WTC11 (cell line): ENCODE data around the gene PSENEN.

Experiments
- CREM ChIP-seq: sonication (generic); formaldehyde crosslinking; IDR thresholded peaks from 2 replicates; pipeline ENCODE4 v1.8.1; 2022; ENCODE audit warnings: mild to moderate bottlenecking, missing genetic modification reagents, moderate library complexity
- FOXK1 ChIP-seq: sonication (generic); formaldehyde crosslinking; IDR thresholded peaks from 2 replicates; pipeline ENCODE4 v1.8.0; 2022; ENCODE audit warnings: mild to moderate bottlenecking, moderate library complexity, missing genetic modification reagents
- NFYB ChIP-seq: sonication (generic); formaldehyde crosslinking; conservative IDR thresholded peaks from 2 replicates; pipeline ENCODE4 v1.8.0; 2022; ENCODE audit warnings: low read depth, missing genetic modification reagents
- TCF7 ChIP-seq: sonication (generic); formaldehyde crosslinking; IDR thresholded peaks from 2 replicates; pipeline ENCODE4 v1.8.0; 2022; ENCODE audit warnings: mild to moderate bottlenecking, low read depth, missing genetic modification reagents, moderate library complexity
- ZNF396 ChIP-seq: fragments of 250-450 bp; sonication (Bioruptor Pico); IDR thresholded peaks from 2 replicates; pipeline ENCODE4 v1.8.0; 2021; ENCODE audit warnings: mild to moderate bottlenecking, moderate library complexity, borderline replicate concordance
- TF ChIP-seq, protein P1 (sequence below): fragments of 200-600 bp; IDR thresholded peaks from 2 replicates; pipeline ENCODE4 v1.8.0; 2022; ENCODE audit warnings: antibody characterized with exemption
- TF ChIP-seq, protein P2 (sequence below): sonication (generic); formaldehyde crosslinking; IDR thresholded peaks from 2 replicates; pipeline ENCODE4 v1.8.0; 2022; ENCODE audit warnings: mild to moderate bottlenecking, missing genetic modification reagents
- TF ChIP-seq, protein P3 (sequence below): sonication (generic); formaldehyde crosslinking; IDR thresholded peaks from 2 replicates; pipeline ENCODE4 v1.8.1; 2022; ENCODE audit warnings: missing genetic modification reagents, borderline replicate concordance
- TF ChIP-seq, protein P4 (sequence below): sonication (generic); formaldehyde crosslinking; IDR thresholded peaks from 2 replicates; pipeline ENCODE4 v1.8.1; 2023; ENCODE audit warnings: mild to moderate bottlenecking, missing genetic modification reagents, moderate library complexity
- TF ChIP-seq, protein P5 (sequence below): sonication (generic); formaldehyde crosslinking; conservative IDR thresholded peaks from 2 replicates; pipeline ENCODE4 v1.8.1; 2022; ENCODE audit warnings: mild to moderate bottlenecking, missing genetic modification reagents
- TF ChIP-seq, protein P6 (sequence below): sonication (generic); formaldehyde crosslinking; IDR thresholded peaks from 2 replicates; pipeline ENCODE4 v1.8.0; 2022; ENCODE audit warnings: mild to moderate bottlenecking, missing genetic modification reagents

DNA sequence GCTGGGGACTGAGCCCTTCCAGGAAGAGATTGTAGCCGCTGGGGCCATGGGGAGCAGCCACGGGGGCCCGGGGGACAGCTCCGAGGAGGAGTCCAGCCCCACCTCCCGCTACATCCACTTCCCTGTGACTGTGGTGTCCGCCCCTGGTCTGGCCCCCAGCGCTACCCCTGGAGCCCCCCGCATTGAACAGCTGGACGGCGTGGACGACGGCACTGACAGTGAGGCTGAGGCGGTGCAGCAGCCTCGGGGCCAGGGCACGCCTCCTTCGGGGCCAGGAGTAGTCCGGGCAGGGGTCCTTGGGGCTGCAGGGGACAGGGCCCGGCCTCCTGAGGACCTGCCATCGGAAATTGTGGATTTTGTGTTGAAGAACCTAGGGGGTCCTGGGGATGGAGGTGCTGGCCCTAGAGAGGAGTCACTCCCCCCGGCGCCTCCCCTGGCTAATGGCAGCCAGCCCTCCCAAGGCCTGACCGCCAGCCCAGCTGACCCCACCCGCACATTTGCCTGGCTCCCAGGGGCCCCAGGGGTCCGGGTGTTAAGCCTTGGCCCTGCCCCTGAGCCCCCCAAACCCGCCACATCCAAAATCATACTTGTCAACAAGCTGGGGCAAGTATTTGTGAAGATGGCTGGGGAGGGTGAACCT, 12.8 kb upstream of the PSENEN start:
- TF ChIP-seq ZNF396 (CRISPR knock-in tag): no peak
- TF ChIP-seq, protein P1, sequence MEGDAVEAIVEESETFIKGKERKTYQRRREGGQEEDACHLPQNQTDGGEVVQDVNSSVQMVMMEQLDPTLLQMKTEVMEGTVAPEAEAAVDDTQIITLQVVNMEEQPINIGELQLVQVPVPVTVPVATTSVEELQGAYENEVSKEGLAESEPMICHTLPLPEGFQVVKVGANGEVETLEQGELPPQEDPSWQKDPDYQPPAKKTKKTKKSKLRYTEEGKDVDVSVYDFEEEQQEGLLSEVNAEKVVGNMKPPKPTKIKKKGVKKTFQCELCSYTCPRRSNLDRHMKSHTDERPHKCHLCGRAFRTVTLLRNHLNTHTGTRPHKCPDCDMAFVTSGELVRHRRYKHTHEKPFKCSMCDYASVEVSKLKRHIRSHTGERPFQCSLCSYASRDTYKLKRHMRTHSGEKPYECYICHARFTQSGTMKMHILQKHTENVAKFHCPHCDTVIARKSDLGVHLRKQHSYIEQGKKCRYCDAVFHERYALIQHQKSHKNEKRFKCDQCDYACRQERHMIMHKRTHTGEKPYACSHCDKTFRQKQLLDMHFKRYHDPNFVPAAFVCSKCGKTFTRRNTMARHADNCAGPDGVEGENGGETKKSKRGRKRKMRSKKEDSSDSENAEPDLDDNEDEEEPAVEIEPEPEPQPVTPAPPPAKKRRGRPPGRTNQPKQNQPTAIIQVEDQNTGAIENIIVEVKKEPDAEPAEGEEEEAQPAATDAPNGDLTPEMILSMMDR: no peak
- no peak for TF ChIP-seq TCF7 (CRISPR knock-in tag)
- TF ChIP-seq, protein P2, sequence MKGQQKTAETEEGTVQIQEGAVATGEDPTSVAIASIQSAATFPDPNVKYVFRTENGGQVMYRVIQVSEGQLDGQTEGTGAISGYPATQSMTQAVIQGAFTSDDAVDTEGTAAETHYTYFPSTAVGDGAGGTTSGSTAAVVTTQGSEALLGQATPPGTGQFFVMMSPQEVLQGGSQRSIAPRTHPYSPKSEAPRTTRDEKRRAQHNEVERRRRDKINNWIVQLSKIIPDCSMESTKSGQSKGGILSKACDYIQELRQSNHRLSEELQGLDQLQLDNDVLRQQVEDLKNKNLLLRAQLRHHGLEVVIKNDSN (CRISPR knock-in tag): no peak
- TF ChIP-seq FOXK1 (CRISPR knock-in tag): no peak
- TF ChIP-seq, protein P3, sequence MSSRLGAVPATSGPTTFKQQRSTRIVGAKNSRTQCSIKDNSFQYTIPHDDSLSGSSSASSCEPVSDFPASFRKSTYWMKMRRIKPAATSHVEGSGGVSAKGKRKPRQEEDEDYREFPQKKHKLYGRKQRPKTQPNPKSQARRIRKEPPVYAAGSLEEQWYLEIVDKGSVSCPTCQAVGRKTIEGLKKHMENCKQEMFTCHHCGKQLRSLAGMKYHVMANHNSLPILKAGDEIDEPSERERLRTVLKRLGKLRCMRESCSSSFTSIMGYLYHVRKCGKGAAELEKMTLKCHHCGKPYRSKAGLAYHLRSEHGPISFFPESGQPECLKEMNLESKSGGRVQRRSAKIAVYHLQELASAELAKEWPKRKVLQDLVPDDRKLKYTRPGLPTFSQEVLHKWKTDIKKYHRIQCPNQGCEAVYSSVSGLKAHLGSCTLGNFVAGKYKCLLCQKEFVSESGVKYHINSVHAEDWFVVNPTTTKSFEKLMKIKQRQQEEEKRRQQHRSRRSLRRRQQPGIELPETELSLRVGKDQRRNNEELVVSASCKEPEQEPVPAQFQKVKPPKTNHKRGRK (CRISPR knock-in tag): no peak
- TF ChIP-seq, protein P4, sequence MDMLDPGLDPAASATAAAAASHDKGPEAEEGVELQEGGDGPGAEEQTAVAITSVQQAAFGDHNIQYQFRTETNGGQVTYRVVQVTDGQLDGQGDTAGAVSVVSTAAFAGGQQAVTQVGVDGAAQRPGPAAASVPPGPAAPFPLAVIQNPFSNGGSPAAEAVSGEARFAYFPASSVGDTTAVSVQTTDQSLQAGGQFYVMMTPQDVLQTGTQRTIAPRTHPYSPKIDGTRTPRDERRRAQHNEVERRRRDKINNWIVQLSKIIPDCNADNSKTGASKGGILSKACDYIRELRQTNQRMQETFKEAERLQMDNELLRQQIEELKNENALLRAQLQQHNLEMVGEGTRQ (CRISPR knock-in tag): no peak
- TF ChIP-seq, protein P5, sequence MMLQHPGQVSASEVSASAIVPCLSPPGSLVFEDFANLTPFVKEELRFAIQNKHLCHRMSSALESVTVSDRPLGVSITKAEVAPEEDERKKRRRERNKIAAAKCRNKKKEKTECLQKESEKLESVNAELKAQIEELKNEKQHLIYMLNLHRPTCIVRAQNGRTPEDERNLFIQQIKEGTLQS (CRISPR knock-in tag): no peak
- no peak for TF ChIP-seq CREM (CRISPR knock-in tag)
- TF ChIP-seq NFYB (CRISPR knock-in tag): no peak
- TF ChIP-seq, protein P6, sequence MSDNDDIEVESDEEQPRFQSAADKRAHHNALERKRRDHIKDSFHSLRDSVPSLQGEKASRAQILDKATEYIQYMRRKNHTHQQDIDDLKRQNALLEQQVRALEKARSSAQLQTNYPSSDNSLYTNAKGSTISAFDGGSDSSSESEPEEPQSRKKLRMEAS (CRISPR knock-in tag): no peak
